Keratinocyte (primary cell): Measurements from ENCODE around the gene NME7. TPM values are rescaled to one million over a fixed set of nuclear protein-coding genes. Genes with fewer than 3 reads are reported as not detected.

ENCODE experiments used
- DNase-seq: peaks from one replicate; pipeline ENCODE4 v3.0.0-alpha.2; 2011; ENCODE audit warnings: low read depth, missing footprints, low spot score
- FAIRE-seq: peaks from 2 replicates; lab custom pipeline; 2011; peaks lifted over from hg19 to GRCh38; lab: Jason Lieb, UNC
- H2AFZ ChIP-seq: 2 replicates; pipeline ENCODE4 v1.6.0; 2012; ENCODE audit warnings: low read length, control low read depth, inconsistent platforms; ENCODE audit not compliant: control insufficient read depth
- H3K27ac ChIP-seq: 2 replicates; pipeline ENCODE4 v1.5.1; 2011; ENCODE audit warnings: low read length; ENCODE audit not compliant: control insufficient read depth, insufficient read depth
- H3K27me3 ChIP-seq: 3 replicates; pipeline ENCODE4 v1.6.0; 2011; ENCODE audit warnings: low read length; ENCODE audit not compliant: control insufficient read depth, insufficient read depth; ENCODE audit errors: extremely low read depth
- H3K36me3 ChIP-seq, 2 experiments: 2 replicates in 1 of 2; 3 replicates in 1 of 2; pipeline ENCODE4 v1.5.1; 2011; ENCODE audit warnings: low read length in 2 of 2, mild to moderate bottlenecking in 1 of 2; ENCODE audit not compliant: control insufficient read depth in 2 of 2, insufficient read depth in 2 of 2; ENCODE audit errors: extremely low read depth in 1 of 2
- H3K4me1 ChIP-seq: 3 replicates; pipeline ENCODE4 v1.5.1; 2011; ENCODE audit warnings: low read length; ENCODE audit not compliant: control insufficient read depth, insufficient read depth; ENCODE audit errors: extremely low read depth
- H3K4me2 ChIP-seq: 3 replicates; pipeline ENCODE4 v1.6.0; 2011; ENCODE audit warnings: low read depth, low read length; ENCODE audit not compliant: control insufficient read depth, insufficient read depth; ENCODE audit errors: extremely low read depth
- H3K4me3 ChIP-seq, 3 experiments: fragments of 200-600 bp in 1 of 3; sonication (generic) in 1 of 3; 2 replicates in 2 of 3; 3 replicates in 1 of 3; pipeline ENCODE4 v1.5.1; 2011 to 2016; ENCODE audit warnings: low read length in 3 of 3, mild to moderate bottlenecking in 3 of 3, control low read depth in 2 of 3, inconsistent platforms in 1 of 3, low read depth in 1 of 3, mixed read lengths in 1 of 3, mixed run types in 1 of 3, moderate library complexity in 1 of 3; ENCODE audit not compliant: control insufficient read depth in 2 of 3, insufficient read depth in 2 of 3; ENCODE audit errors: extremely low read depth in 1 of 3
- H3K79me2 ChIP-seq: 2 replicates; pipeline ENCODE4 v1.6.0; 2012; ENCODE audit warnings: low read length; ENCODE audit not compliant: control insufficient read depth, insufficient read depth
- H3K9ac ChIP-seq: 3 replicates; pipeline ENCODE4 v1.6.0; 2011; ENCODE audit warnings: low read length; ENCODE audit not compliant: control insufficient read depth, insufficient read depth; ENCODE audit errors: extremely low read depth
- H3K9me1 ChIP-seq: 3 replicates; pipeline ENCODE4 v1.6.0; 2011; ENCODE audit warnings: low read length; ENCODE audit not compliant: control insufficient read depth, insufficient read depth; ENCODE audit errors: extremely low read depth
- H3K9me3 ChIP-seq: 2 replicates; pipeline ENCODE4 v1.5.1; 2012; ENCODE audit warnings: low read depth, low read length; ENCODE audit not compliant: control insufficient read depth
- H4K20me1 ChIP-seq: 3 replicates; pipeline ENCODE4 v1.6.0; 2011; ENCODE audit warnings: low read length; ENCODE audit not compliant: control insufficient read depth, insufficient read depth; ENCODE audit errors: extremely low read depth
- EZH2 ChIP-seq: IDR thresholded peaks from one replicate; pipeline ENCODE4 v1.6.1; 2012; ENCODE audit warnings: inconsistent platforms, mild to moderate bottlenecking, low read length, moderate library complexity
- dilution Hi-C: fragments of 300-500 bp; cut with MboI; formaldehyde crosslinking; loops from one replicate; pipeline ENCODE4 v1.7.0; 2020; ENCODE audit warnings: low sequenced_read_pairs; ENCODE audit not compliant: extremely low pct_ligation_motif_present
- polyA plus RNA-seq, 5 experiments: library from polyadenylated mRNA; depleted of rRNA in 3 of 5; stranded (reverse) in 3 of 5; stranded (forward) in 1 of 5; unstranded in 1 of 5; fragments of >200 nt; gene quantifications; 1 replicate in 1 of 5; 2 replicates in 3 of 5; 3 replicates in 1 of 5; pipeline versions ENCODE4 v1.2.1 to v1.2.3, GENCODE V29; 2011 to 2012; ENCODE audit warnings: missing spikeins in 2 of 5, low read depth in 1 of 5, low replicate concordance in 1 of 5
- TF ChIP-seq, protein P1 (sequence below), 3 experiments: IDR thresholded peaks in 1 of 3; conservative IDR thresholded peaks in 1 of 3; optimal IDR thresholded peaks in 1 of 3; 2 replicates in 2 of 3; 3 replicates in 1 of 3; pipeline versions ENCODE3 to v1.5.1; 2011; ENCODE audit warnings: low read length in 3 of 3, mild to moderate bottlenecking in 3 of 3, moderate library complexity in 2 of 3, control low read depth in 1 of 3, inconsistent platforms in 1 of 3; ENCODE audit not compliant: insufficient read depth in 2 of 3; ENCODE audit errors: extremely low read depth in 1 of 3

NME7 gene
- polyA plus RNA-seq, 1 donor (not counting 4 experiments of a cell fraction or from before 2014, with no cell fraction given) = 52.9 TPM

- H3K9me3 ChIP-seq = no peaks in the 10 kb centered on the region
- dilution Hi-C loops = no loop called here
- H3K9ac ChIP-seq = no peak overlapping the region
- DNase-seq = no peak
- no peak for FAIRE-seq
- H3K27ac ChIP-seq = no peak overlapping the region
- no peaks in the 10 kb centered on the region for H4K20me1 ChIP-seq
- H3K4me1 ChIP-seq = no peaks in the 10 kb centered on the region
- H3K79me2 ChIP-seq = no peaks in the 10 kb centered on the region
- H3K4me2 ChIP-seq = no peak overlapping the region
- H3K9me1 ChIP-seq = no peaks in the 10 kb centered on the region
- TF ChIP-seq, protein P1, sequence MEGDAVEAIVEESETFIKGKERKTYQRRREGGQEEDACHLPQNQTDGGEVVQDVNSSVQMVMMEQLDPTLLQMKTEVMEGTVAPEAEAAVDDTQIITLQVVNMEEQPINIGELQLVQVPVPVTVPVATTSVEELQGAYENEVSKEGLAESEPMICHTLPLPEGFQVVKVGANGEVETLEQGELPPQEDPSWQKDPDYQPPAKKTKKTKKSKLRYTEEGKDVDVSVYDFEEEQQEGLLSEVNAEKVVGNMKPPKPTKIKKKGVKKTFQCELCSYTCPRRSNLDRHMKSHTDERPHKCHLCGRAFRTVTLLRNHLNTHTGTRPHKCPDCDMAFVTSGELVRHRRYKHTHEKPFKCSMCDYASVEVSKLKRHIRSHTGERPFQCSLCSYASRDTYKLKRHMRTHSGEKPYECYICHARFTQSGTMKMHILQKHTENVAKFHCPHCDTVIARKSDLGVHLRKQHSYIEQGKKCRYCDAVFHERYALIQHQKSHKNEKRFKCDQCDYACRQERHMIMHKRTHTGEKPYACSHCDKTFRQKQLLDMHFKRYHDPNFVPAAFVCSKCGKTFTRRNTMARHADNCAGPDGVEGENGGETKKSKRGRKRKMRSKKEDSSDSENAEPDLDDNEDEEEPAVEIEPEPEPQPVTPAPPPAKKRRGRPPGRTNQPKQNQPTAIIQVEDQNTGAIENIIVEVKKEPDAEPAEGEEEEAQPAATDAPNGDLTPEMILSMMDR (optimal IDR thresholded peaks at IDR 0.05 in 1 of 3, IDR thresholded peaks at IDR 0.05 in 1 of 3, conservative IDR thresholded peaks at IDR 0.05 in 1 of 3; ENCODE audit: extremely low read depth in 1 of 3, insufficient read depth in 2 of 3, low read length in 3 of 3) = no peak
- TF ChIP-seq EZH2 = no peak
- no peaks in the 10 kb centered on the region for H3K36me3 ChIP-seq
- no peaks in the 10 kb centered on the region for H3K27me3 ChIP-seq
- H3K4me3 ChIP-seq = no peak overlapping the region
- no peak overlapping the region for H2AFZ ChIP-seq
Measured at GRCh38 chr1:169146576-169147214, 220.9 kb downstream of the NME7 start.

DNA sequence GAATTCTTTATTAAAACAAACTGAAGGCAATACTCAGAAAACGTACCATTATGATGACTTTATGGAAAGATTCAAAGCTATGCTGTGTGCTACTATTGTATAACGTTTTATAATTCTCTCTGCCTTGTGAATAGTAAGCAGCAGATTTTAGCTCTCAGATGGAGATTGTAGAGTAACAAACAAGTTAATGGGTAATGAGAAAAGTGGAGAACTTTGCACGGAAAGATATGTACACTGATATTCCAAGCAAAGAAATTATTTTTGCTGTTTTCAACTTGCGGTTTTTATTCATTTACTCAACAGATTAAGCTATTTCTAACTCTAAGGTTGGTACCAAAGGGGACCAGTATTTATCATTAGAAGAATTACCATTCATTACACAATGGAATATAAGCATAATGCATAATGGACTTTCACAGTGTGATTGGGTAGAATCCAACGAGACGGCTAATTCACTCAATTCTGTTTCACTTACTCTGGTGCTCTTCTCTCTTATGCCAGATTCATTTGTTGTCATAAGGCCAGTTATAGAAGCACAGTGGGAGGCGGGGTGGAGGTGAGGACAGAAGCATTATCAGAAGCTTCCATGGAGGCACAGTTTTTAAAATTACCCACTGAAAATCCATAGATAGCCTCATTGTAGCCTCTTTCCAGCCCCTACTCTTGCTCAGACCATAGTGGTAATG is 222.5 kb downstream of the NME7 start:
- Histone ChIP-seq H4K20me1 (no peaks in the 10 kb centered on the region), H3K27ac (no peak overlapping the region), H3K9ac (no peak overlapping the region), H3K4me3 (no peak overlapping the region), H3K4me1 (no peaks in the 10 kb centered on the region), H3K27me3 (no peaks in the 10 kb centered on the region), H2AFZ (no peak overlapping the region), H3K9me1 (no peaks in the 10 kb centered on the region), H3K4me2 (no peak overlapping the region), H3K9me3 (no peaks in the 10 kb centered on the region), H3K79me2 (no peaks in the 10 kb centered on the region), H3K36me3 (no peaks in the 10 kb centered on the region)
- dilution Hi-C loops = no loop called here
- TF ChIP-seq, protein P1 (optimal IDR thresholded peaks at IDR 0.05 in 1 of 3, IDR thresholded peaks at IDR 0.05 in 1 of 3, conservative IDR thresholded peaks at IDR 0.05 in 1 of 3; ENCODE audit: extremely low read depth in 1 of 3, insufficient read depth in 2 of 3, low read length in 3 of 3) = no peak
- no peak for TF ChIP-seq EZH2
- no peak for FAIRE-seq
- no peak for DNase-seq
